ENCODE measurements around the gene MYH14. TPM values are rescaled to one million over a fixed set of nuclear protein-coding genes. Genes with fewer than 3 reads are reported as not detected.

The MYH14 gene
- total RNA-seq, 1 donor from 2014 or later, result 23.8 TPM

DNA sequence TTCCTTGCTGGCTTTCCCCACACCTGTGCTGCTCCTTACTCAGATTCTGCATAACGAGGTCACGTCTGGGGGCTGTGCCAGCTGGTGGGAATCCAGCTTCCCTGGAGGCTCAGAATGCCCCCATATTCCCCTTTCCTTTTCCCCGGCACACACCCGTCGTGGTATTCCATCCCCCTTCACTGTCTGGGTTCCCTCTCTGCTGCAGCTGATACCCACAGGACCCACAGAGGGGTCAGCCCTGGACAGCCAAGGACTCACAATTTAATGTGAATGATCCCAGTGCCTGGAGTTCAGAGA is 4.2 kb upstream of the MYH14 start:
- TF ChIP-seq CTCF (conservative IDR thresholded peaks at IDR 0.05; ENCODE audit: low read depth, low read length), result no peak
- no peak overlapping the region for H3K4me3 ChIP-seq (ENCODE audit: low read depth, low read length)

GRCh38 chr19:50202386-50202785 is 1.0 kb upstream of the MYH14 start:
- no peak for DNase-seq (ENCODE audit: low read depth)
- H3K4me3 ChIP-seq (ENCODE audit: low read depth, low read length), result no peak overlapping the region
- no peak for TF ChIP-seq CTCF (conservative IDR thresholded peaks at IDR 0.05; ENCODE audit: low read depth, low read length)

More for the DNA sequence above, 4.2 kb upstream of the MYH14 start:
- DNase-seq (ENCODE audit: low read depth), result no peak

DNA sequence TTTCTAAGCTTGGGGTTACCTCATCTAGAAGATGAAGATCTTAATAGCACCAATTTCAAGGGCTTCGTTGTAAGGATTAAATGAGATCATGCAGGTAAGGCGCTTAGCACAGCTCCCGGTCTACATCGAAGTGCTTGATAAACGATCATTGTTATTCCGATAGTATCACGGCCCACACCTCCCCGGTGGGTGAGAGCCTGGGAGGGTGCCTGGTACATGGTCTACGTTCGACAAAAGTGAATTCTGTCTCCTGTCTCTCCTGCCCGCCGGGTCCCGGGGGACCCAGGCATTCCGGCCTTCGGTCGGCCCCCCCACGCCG is 501 bp upstream of the MYH14 start:
- H3K4me3 ChIP-seq (ENCODE audit: low read depth, low read length), result no peak overlapping the region
- no peak for TF ChIP-seq CTCF (conservative IDR thresholded peaks at IDR 0.05; ENCODE audit: low read depth, low read length)
- no peak for DNase-seq (ENCODE audit: low read depth)

GRCh38 chr19:50204081-50204428 is 633 bp downstream of the MYH14 start:
- TF ChIP-seq CTCF (conservative IDR thresholded peaks at IDR 0.05; ENCODE audit: low read depth, low read length), result no peak
- H3K4me3 ChIP-seq (ENCODE audit: low read depth, low read length), result no peak overlapping the region
- no peak for DNase-seq (ENCODE audit: low read depth)

DNA sequence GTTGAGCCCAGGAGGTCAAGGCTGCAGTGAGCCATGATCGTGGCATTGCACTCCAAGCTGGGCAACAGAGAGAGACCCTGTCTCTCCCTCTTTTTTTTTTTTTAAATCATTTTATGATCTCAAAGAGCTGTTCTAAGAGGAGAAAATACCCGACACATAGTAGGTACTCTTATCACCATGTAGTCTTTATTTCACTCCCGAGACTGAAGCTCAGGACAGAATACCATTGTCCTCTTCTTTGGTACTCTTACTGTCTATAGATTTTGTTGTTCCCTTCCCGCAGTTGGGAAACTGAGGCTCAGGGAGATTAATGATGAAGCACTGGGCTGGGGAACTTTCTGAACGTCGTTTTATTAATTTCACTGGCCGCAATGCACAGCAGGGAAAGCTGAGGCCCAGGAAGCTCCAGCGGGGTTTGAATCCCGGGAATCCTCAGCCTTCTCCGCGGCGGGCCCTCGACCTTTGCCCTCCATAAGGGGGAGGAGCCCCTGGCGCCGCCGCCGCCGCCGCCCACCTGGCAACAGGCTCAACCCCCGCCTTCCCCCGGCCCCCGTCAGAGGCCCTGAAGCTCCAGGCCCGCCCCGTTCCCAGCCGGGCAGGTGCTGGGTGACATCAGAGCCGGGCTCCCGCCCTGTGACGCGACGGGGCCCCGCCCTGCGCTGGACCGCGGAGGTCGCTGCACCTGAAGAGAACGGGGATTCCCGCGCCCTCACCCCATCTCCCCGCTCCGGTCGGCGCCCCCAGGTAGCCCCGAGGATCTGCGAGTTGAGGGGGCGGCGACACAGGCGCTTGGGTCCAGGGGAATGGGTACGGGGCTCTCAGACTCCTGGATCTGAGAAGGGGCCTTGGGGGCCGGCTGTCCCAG is 1.6 kb downstream of the MYH14 start:
- DNase-seq (ENCODE audit: low read depth), result no peak
- H3K4me3 ChIP-seq (ENCODE audit: low read depth, low read length), result no peak overlapping the region
- no peak for TF ChIP-seq CTCF (conservative IDR thresholded peaks at IDR 0.05; ENCODE audit: low read depth, low read length)

GRCh38 chr19:50205681-50206138 is 2.3 kb downstream of the MYH14 start:
- no peak for DNase-seq (ENCODE audit: low read depth)
- H3K4me3 ChIP-seq (ENCODE audit: low read depth, low read length), result no peak overlapping the region
- no peak for TF ChIP-seq CTCF (conservative IDR thresholded peaks at IDR 0.05; ENCODE audit: low read depth, low read length)

DNA sequence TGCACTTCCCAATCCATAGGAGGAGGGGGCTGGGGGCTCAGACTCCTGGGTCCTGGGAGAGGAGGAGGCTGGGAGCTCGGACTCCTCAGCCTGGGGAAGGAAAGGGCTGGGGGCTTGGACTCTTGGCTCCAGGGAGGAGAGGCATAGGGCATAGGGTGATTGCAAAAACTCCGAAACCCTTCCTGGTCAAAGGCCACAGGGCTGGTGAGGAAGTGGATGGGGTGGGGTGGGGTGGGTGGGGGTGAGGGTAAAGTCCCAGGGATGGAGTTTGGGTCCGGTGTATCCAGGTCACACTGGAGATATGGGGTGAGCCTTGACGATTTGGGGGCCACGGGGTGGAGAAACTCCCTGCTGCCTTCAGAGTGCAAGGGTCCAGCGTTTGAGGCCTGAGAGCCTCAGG is 2.8 kb downstream of the MYH14 start:
- TF ChIP-seq CTCF (conservative IDR thresholded peaks at IDR 0.05; ENCODE audit: low read depth, low read length), result no peak
- no peak for DNase-seq (ENCODE audit: low read depth)
- H3K4me3 ChIP-seq (ENCODE audit: low read depth, low read length), result no peak overlapping the region

Data from epithelial cell of proximal tubule (primary cell).